Right atrium auricular region (tissue), 2 donors: Measurements from ENCODE around the gene PCSK2. TPM values are rescaled to one million over a fixed set of nuclear protein-coding genes. Genes with fewer than 3 reads are reported as not detected.

Experiments used
- DNase-seq: peaks from one replicate; pipeline ENCODE4 v3.0.0-alpha.2; 2019; ENCODE audit warnings: low spot score
- H3K27ac ChIP-seq, 2 donors: fragments of 200-600 bp; sonication (generic); 1 replicate in 1 of 2; 2 replicates in 1 of 2; pipeline ENCODE4 v1.5.1; 2016 to 2019
- H3K27me3 ChIP-seq, 2 donors: fragments of 200-600 bp; sonication (generic); one replicate each; pipeline versions ENCODE4 v1.5.1 to v1.6.0; 2017 to 2019
- H3K36me3 ChIP-seq: fragments of 200-600 bp; sonication (generic); one replicate; pipeline ENCODE4 v1.5.1; 2016
- H3K4me1 ChIP-seq, 2 donors: fragments of 200-600 bp; sonication (generic); one replicate each; pipeline versions ENCODE4 v1.5.1 to v1.6.0; 2017 to 2019
- H3K4me3 ChIP-seq, 2 donors: fragments of 200-600 bp; sonication (generic); 1 replicate in 1 of 2; 2 replicates in 1 of 2; pipeline ENCODE4 v1.5.1; 2017 to 2019; ENCODE audit warnings: mild to moderate bottlenecking in 1 of 2, moderate library complexity in 1 of 2
- H3K9me3 ChIP-seq, 2 donors: fragments of 200-600 bp; sonication (generic); one replicate each; pipeline ENCODE4 v1.5.1; 2019
- total RNA-seq, 2 donors: library from RNA; depleted of rRNA; stranded (reverse); fragments of >200 nt; gene quantifications; one replicate each; pipeline ENCODE4 v1.1.0, GENCODE V29; 2016
- TF ChIP-seq, protein P1 (sequence below), 2 donors: fragments of 200-600 bp; sonication (generic); IDR thresholded peaks; one replicate each; pipeline ENCODE4 v1.5.1; 2019; ENCODE audit warnings: antibody characterized with exemption in 2 of 2

Gene PCSK2
- total RNA-seq, 2 donors from 2014 or later: 1.6 to 2.6 TPM

- TF ChIP-seq, protein P1, sequence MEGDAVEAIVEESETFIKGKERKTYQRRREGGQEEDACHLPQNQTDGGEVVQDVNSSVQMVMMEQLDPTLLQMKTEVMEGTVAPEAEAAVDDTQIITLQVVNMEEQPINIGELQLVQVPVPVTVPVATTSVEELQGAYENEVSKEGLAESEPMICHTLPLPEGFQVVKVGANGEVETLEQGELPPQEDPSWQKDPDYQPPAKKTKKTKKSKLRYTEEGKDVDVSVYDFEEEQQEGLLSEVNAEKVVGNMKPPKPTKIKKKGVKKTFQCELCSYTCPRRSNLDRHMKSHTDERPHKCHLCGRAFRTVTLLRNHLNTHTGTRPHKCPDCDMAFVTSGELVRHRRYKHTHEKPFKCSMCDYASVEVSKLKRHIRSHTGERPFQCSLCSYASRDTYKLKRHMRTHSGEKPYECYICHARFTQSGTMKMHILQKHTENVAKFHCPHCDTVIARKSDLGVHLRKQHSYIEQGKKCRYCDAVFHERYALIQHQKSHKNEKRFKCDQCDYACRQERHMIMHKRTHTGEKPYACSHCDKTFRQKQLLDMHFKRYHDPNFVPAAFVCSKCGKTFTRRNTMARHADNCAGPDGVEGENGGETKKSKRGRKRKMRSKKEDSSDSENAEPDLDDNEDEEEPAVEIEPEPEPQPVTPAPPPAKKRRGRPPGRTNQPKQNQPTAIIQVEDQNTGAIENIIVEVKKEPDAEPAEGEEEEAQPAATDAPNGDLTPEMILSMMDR (IDR thresholded peaks at IDR 0.05): no peak
- no peak for DNase-seq
- no peak overlapping the region for H3K4me3 ChIP-seq
- H3K27me3 ChIP-seq: no peaks in the 10 kb centered on the region
- no peaks in the 10 kb centered on the region for H3K36me3 ChIP-seq
- no peak overlapping the region for H3K27ac ChIP-seq
- no peaks in the 10 kb centered on the region for H3K4me1 ChIP-seq
- no peaks in the 10 kb centered on the region for H3K9me3 ChIP-seq
Observed at GRCh38 chr20:17314264-17314663, 87.4 kb downstream of the PCSK2 start.

DNA sequence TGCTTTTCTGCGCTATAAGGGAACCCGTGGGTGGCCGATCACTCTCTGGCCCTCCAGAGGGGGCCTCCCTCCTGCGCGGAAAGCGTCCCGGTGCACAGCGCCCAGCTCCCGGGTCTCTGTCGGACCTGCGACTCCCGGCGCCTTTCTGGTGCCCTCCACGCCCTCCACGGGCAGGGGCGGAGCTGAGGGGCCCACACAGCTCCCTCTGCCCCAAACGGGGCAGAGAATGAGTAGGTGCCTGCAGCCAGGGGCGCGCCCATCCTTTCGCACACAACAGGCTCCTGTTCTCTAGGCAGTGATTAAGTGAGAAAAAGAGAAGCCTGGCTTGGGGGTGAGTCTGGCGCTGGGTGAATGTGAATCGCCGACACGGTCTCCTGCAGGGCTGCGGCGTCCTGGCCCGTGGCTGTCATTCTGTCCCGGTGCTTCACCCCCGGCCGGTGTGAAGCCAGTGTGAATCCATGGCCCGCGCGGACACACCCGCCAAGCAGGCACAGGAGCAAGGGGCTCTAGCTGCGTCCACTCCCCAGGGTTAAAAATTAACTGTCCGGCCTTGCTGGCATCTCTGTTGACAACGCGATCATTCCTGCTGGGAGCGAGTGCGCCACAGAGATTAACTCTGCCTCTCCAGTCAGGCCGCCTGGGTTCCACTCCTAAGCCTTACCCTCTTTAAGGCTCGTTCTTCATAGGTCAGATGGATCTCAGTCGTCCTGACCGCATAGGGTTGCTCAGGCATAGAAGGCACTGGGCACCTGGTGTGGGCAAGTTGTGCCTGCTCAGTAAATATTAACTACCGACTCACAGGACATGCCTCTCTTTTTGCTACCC, 88.8 kb downstream of the PCSK2 start:
- H3K4me1 ChIP-seq: no peaks in the 10 kb centered on the region

DNA sequence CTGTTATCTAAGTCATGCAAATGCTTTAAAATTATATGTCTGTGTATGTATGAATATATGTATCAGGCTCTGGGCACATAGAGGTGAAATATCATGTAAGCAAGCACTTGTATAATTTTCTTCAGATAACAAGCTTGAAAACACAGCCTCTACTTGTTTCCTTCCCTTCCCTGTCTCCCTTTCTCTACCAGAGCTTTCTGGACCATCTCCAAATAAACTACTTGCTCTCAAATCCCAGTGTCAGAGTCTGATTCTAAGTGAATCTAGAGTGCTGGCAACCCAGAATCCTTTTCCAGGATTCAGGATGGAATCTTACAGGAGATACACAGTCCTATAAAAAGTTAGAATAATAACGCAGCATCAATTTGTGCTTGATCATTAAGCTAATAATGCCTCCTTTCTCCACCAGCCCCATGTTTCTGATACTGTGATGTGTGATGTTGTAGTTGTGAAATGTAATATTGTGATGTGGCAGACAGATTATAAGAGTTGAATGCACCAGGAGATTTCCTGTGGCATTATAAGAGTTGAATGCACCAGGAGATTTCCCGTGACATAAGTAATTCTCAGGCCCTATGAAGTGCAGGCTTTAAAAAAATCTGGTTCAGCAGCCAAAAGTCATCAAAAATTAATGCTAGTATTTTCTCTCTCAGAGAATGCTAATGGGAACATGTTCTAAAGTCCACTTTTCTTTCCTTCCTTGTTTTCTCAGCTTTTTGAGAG, 89.6 kb downstream of the PCSK2 start:
- no peaks in the 10 kb centered on the region for H3K9me3 ChIP-seq
- H3K27me3 ChIP-seq: no peaks in the 10 kb centered on the region
- H3K4me1 ChIP-seq: no peaks in the 10 kb centered on the region
- no peak overlapping the region for H3K27ac ChIP-seq
- no peak overlapping the region for H3K4me3 ChIP-seq
- DNase-seq: no peak
- no peaks in the 10 kb centered on the region for H3K36me3 ChIP-seq
- TF ChIP-seq, protein P1 (IDR thresholded peaks at IDR 0.05): no peak

More for the DNA sequence above, 88.8 kb downstream of the PCSK2 start:
- Histone ChIP-seq H3K9me3 (no peaks in the 10 kb centered on the region), H3K27ac (no peak overlapping the region), H3K4me3 (no peak overlapping the region), H3K36me3 (no peaks in the 10 kb centered on the region), H3K27me3 (no peaks in the 10 kb centered on the region)
- DNase-seq: no peak
- TF ChIP-seq, protein P1 (IDR thresholded peaks at IDR 0.05): no peak

- Histone ChIP-seq H3K4me3 (no peak overlapping the region), H3K9me3 (no peaks in the 10 kb centered on the region), H3K27ac (no peak overlapping the region), H3K4me1 (no peaks in the 10 kb centered on the region), H3K36me3 (no peaks in the 10 kb centered on the region), H3K27me3 (no peaks in the 10 kb centered on the region)
- TF ChIP-seq, protein P1 (IDR thresholded peaks at IDR 0.05): no peak
- DNase-seq: no peak
Observed at GRCh38 chr20:17317341-17317740, 90.5 kb downstream of the PCSK2 start.

GRCh38 chr20:17320456-17320855, 93.6 kb downstream of the PCSK2 start:
- Histone ChIP-seq H3K36me3 (no peaks in the 10 kb centered on the region), H3K4me1 (no peaks in the 10 kb centered on the region), H3K9me3 (no peaks in the 10 kb centered on the region), H3K27ac (no peak overlapping the region), H3K27me3 (no peaks in the 10 kb centered on the region), H3K4me3 (no peak overlapping the region)
- no peak for DNase-seq
- TF ChIP-seq, protein P1 (IDR thresholded peaks at IDR 0.05): no peak
